CD4-positive, alpha-beta T cell (primary cell): ENCODE results near the gene GCN1. TPM values are rescaled to one million over a fixed set of nuclear protein-coding genes. Genes with fewer than 3 reads are reported as not detected.

ENCODE experiments used
- ATAC-seq: fragments of 200-7000 bp; cut with Tn5 transposase; one replicate; pipeline ENCODE4 v1.10.0; 2022; ENCODE audit warnings: mild to moderate bottlenecking; ENCODE audit not compliant: poor library complexity
- CTCF ChIA-PET: fragments of 350-600 bp; sonication (Branson Sonifier 250); formaldehyde crosslinking; loops from one replicate; lab custom pipeline; 2021; ENCODE audit warnings: antibody characterized with exemption, inconsistent platforms; lab: Charles Lee
- POLR2A ChIA-PET: fragments of 350-600 bp; sonication (Branson Sonifier 250); formaldehyde crosslinking; loops from one replicate; lab custom pipeline; 2021; ENCODE audit warnings: antibody characterized with exemption, inconsistent platforms; lab: Charles Lee
- DNase-seq, 14 experiments: peaks; one replicate each; pipeline ENCODE4 v3.0.0-alpha.2; 2013 to 2020; ENCODE audit warnings: mixed read lengths in 2 of 14
- H3K27ac ChIP-seq, 2 donors: one replicate each; pipeline versions ENCODE4 v1.5.1 to v1.7.0; 2013; ENCODE audit warnings: low read length in 2 of 2, low read depth in 1 of 2, mild to moderate bottlenecking in 1 of 2
- H3K27me3 ChIP-seq, 2 experiments: 1 replicate in 1 of 2; 2 replicates in 1 of 2; pipeline versions ENCODE4 v1.6.1 to v1.7.0; 2013; ENCODE audit warnings: low read length in 2 of 2, control low read depth in 1 of 2, mild to moderate bottlenecking in 1 of 2, moderate library complexity in 1 of 2; ENCODE audit not compliant: insufficient read depth in 2 of 2, control insufficient read depth in 1 of 2
- H3K36me3 ChIP-seq: one replicate; pipeline ENCODE4 v1.6.1; 2013; ENCODE audit warnings: low read length, control low read depth; ENCODE audit not compliant: insufficient read depth
- H3K4me1 ChIP-seq: one replicate; pipeline ENCODE4 v1.6.1; 2013; ENCODE audit warnings: low read length, control low read depth; ENCODE audit not compliant: insufficient read depth
- H3K4me3 ChIP-seq: one replicate; pipeline ENCODE4 v1.5.1; 2013; ENCODE audit warnings: mild to moderate bottlenecking, low read length, moderate library complexity
- H3K9me3 ChIP-seq, 2 experiments: 1 replicate in 1 of 2; 2 replicates in 1 of 2; pipeline versions ENCODE4 v1.6.1 to v1.7.0; 2013; ENCODE audit warnings: low read length in 2 of 2, mild to moderate bottlenecking in 2 of 2, control low read depth in 1 of 2, moderate library complexity in 1 of 2; ENCODE audit not compliant: control insufficient read depth in 1 of 2, insufficient read depth in 1 of 2
- H3K27ac Mint-ChIP-seq: one replicate; pipeline ENCODE4 v1.8.0; 2020; ENCODE audit warnings: mixed read lengths
- H3K27me3 Mint-ChIP-seq: one replicate; pipeline ENCODE4 v1.8.0; 2021; ENCODE audit warnings: mixed read lengths
- H3K36me3 Mint-ChIP-seq: one replicate; pipeline ENCODE4 v1.8.0; 2021; ENCODE audit warnings: low read depth, mixed read lengths
- H3K4me1 Mint-ChIP-seq: one replicate; pipeline ENCODE4 v1.8.0; 2021; ENCODE audit warnings: low read depth, mixed read lengths
- H3K4me3 Mint-ChIP-seq: one replicate; pipeline ENCODE4 v1.8.0; 2020; ENCODE audit warnings: mild to moderate bottlenecking, mixed read lengths
- H3K9me3 Mint-ChIP-seq: one replicate; pipeline ENCODE4 v1.8.0; 2020; ENCODE audit warnings: mixed read lengths
- CTCF ChIP-seq: fragments of 200-600 bp; IDR thresholded peaks from one replicate; pipeline ENCODE4 v1.8.0; 2022; ENCODE audit warnings: antibody characterized with exemption, mild to moderate bottlenecking
- intact Hi-C, 2 experiments: fragments of 100-400 bp; cut with DNase I in 1 of 2; cut with micrococcal nuclease in 1 of 2; formaldehyde crosslinking; loops; one replicate each; pipeline versions ENCODE4 v1.15.1 to v1.9.0; 2023 to 2025; cut with DNase I, micrococcal nuclease
- total RNA-seq, 174 experiments: library from RNA in 2 of 174; stranded (reverse) in 2 of 174; gene quantifications; one replicate each; pipeline ENCODE4 v1.2.3 and lab custom pipeline; 2021 to 2026

Gene GCN1
- total RNA-seq, 2 experiments from 2014 or later, result 121 to 128 TPM

DNA sequence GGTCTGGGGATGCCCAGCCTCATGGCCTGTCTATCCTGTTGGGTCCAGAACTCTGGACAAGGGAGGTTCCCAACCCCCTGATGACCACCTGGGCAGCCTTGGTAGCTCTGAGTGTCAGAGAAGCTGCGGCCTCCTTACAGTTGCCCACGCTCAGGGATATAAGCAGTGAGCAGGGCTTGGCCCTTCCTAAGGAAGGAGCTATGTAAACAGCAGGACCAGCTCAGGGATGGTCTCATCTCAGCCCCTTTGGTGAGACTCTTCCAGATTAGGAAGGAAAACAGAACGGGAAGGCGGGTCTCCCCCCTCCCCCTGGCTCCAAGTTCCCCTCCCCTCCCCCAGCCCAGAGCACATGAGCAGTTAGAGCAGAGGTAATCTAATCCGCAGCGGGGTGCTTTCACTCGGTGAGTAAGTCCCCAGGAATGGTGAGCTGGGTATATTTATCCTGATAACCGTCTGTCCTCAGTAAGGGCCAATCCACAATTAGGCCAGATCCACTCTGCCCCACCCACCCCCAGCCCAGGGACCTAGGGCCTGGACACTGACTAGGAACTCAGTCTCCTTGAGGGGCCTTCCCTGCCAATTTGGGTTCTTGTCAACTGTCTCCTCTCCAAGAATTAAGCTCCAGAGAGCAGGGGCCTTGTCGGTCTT is 35.9 kb upstream of the GCN1 start:
- H3K27me3 Mint-ChIP-seq, result no peaks in the 10 kb centered on the region
- ChIA-PET POLR2A (interaction anchor here (0.9 to 9.5 kb wide), 8 partner anchors 9 to 61 kb away, joined by 3 to 192 read pairs (median 42); partner anchors contain the start of genes PXN, RNU4-1, RNU4-2 and RPLP0), CTCF (interaction anchor here (0.6 to 9.6 kb wide), 7 partner anchors 22 to 72 kb away, joined by 3 to 234 read pairs (median 6); partner anchors contain the start of genes PXN, RPLP0 and SIRT4)
- no peak for TF ChIP-seq CTCF
- Histone ChIP-seq H3K4me1 (peaks cover 98% of the 10 kb centered on the region), H3K27ac (peak overlapping the region; percentile 64 to 69), H3K27me3 (no peaks in the 10 kb centered on the region), H3K9me3 (no peaks in the 10 kb centered on the region), H3K4me3 (no peak overlapping the region), H3K36me3 (peaks cover 29% of the 10 kb centered on the region)
- H3K4me1 Mint-ChIP-seq, result peaks cover 98% of the 10 kb centered on the region
- DNase-seq, result peak in 1 of 14 experiments; percentile 20
- no peaks in the 10 kb centered on the region for H3K9me3 Mint-ChIP-seq
- H3K36me3 Mint-ChIP-seq, result peaks cover 27% of the 10 kb centered on the region
- H3K4me3 Mint-ChIP-seq, result peak overlapping the region; percentile 65
- ATAC-seq, result no peak
- intact Hi-C loops, result no loop called here
- peak overlapping the region; percentile 88 for H3K27ac Mint-ChIP-seq

DNA sequence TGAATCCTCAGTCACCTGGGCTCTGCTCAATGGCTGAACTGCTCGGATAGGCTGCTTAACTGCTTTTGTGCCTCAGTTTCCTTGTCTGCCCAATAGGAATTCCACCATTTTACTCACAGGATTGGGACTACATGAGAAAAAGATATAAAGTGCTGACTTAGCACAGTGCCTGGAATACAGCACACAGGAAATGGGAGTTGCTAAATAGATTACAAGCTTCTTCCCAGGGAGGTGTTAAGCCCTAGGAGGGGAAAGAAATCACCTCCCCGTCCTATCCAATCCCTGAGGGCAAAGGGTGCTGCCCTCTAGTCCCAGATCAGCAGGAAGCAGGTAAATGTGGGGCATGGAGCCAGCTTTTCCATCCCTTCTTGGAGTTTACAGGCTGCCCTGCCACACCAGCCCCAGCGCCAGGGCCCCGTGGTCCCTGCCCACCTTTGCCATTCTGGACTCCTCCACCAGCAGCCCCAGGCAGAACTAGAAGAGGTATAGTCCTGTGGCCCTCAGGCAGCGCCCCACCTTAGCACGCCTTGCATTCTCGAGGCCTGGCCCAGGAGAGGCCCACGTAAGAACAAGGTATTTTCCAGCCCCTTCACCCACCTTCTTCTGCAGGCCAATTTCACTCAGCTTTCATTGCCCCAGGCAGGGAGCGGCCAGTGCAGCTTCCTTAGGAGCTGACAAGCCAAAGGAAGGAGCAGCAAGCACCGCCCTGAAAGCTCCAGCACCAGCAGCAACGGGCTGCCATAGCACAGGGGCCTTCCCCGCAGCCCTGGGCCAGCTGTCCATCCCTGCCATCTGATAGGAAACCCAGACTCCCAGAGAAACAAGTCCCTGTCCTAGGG is 35.2 kb upstream of the GCN1 start:
- Mint-ChIP-seq H3K27me3 (no peaks in the 10 kb centered on the region), H3K9me3 (no peaks in the 10 kb centered on the region), H3K4me3 (peak overlapping the region; percentile 38), H3K4me1 (peaks cover 98% of the 10 kb centered on the region), H3K27ac (peak overlapping the region; percentile 88), H3K36me3 (peaks cover 32% of the 10 kb centered on the region)
- Histone ChIP-seq H3K4me1 (peaks cover 98% of the 10 kb centered on the region), H3K9me3 (no peaks in the 10 kb centered on the region), H3K4me3 (no peak overlapping the region), H3K27ac (peak overlapping the region; percentile 64 to 69), H3K36me3 (peaks cover 34% of the 10 kb centered on the region), H3K27me3 (no peaks in the 10 kb centered on the region)
- intact Hi-C loops, result loop anchor here in 1 of 2 experiments (2.0 kb wide), 1 partner anchor 21 kb away; no protein-coding TSS in a partner anchor
- ChIA-PET POLR2A (interaction anchor here (1.4 to 9.5 kb wide), 6 partner anchors 10 to 62 kb away, joined by 4 to 192 read pairs (median 114); partner anchors contain the start of genes PXN, RNU4-1, RNU4-2 and RPLP0), CTCF (interaction anchor here (1.6 to 9.6 kb wide), 5 partner anchors 19 to 35 kb away, joined by 3 to 234 read pairs (median 29); partner anchors contain the start of gene PXN)
- ATAC-seq (no peak), DNase-seq (peak in 1 of 14 experiments; percentile 10)
- no peak for TF ChIP-seq CTCF

DNA sequence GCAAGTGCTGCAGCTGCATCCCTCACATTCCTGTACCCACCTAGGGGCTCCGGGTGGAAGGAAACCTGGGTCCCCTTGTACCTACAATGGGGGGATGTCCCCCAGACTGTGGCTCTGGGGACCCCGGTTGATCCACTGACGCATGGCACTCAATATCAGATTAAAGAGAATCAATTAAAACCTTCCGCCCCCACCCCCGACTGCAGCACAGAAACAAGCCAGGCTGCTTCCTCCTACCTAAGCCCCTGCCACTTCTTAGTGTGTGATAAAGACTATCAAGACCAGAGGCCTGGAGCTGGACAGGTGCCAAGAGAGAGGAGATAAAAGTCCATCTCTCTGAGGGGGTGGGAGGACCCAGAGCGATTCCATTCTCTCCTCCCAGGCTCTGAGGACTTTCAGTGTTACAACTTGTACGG is 34.6 kb upstream of the GCN1 start:
- Histone ChIP-seq H3K27ac (peak overlapping the region; percentile 64 to 69), H3K27me3 (no peaks in the 10 kb centered on the region), H3K9me3 (no peaks in the 10 kb centered on the region), H3K4me1 (peaks cover 98% of the 10 kb centered on the region), H3K4me3 (no peak overlapping the region), H3K36me3 (peaks cover 40% of the 10 kb centered on the region)
- no peaks in the 10 kb centered on the region for H3K27me3 Mint-ChIP-seq
- intact Hi-C loops, result loop anchor here in 1 of 2 experiments (2.0 kb wide), 1 partner anchor 22 kb away; no protein-coding TSS in a partner anchor
- ATAC-seq, result no peak
- peak overlapping the region; percentile 88 for H3K27ac Mint-ChIP-seq
- H3K36me3 Mint-ChIP-seq, result peaks cover 38% of the 10 kb centered on the region
- peak in 1 of 14 experiments; percentile 16 for DNase-seq
- ChIA-PET CTCF (interaction anchor here (1.2 to 9.6 kb wide), 9 partner anchors 8 to 62 kb away, joined by 4 to 234 read pairs (median 13); partner anchors contain the start of genes PXN, RNU4-2 and RPLP0), POLR2A (interaction anchor here (1.2 to 9.5 kb wide), 9 partner anchors 11 to 62 kb away, joined by 3 to 192 read pairs (median 11); partner anchors contain the start of genes PXN, RNU4-1, RNU4-2 and RPLP0)
- peaks cover 96% of the 10 kb centered on the region for H3K4me1 Mint-ChIP-seq
- H3K4me3 Mint-ChIP-seq, result no peak overlapping the region
- TF ChIP-seq CTCF, result no peak
- H3K9me3 Mint-ChIP-seq, result no peaks in the 10 kb centered on the region
